ENCODE measurements around the gene MRPS27. TPM values are rescaled to one million over a fixed set of nuclear protein-coding genes. Genes with fewer than 3 reads are reported as not detected.
A peak's percentile ranks its signal among the peaks of the same experiment; 100 is the strongest.

MRPS27 gene
- total and polyA plus RNA-seq, 9 of the 15 experiments (the other 6 are each of a cell fraction or from before 2014, with no cell fraction given) = 73.6 to 144 (median 106) TPM

- peak; percentile 87 for TF ChIP-seq NR2C1 (IDR thresholded peaks at IDR 0.05)
- peak; percentile 87 for TF ChIP-seq NR2C1 (tag; IDR thresholded peaks at IDR 0.05)
- TF ChIP-seq IFI16 (CRISPR knock-in tag; IDR thresholded peaks at IDR 0.05) = no peak
- TF ChIP-seq CREM (IDR thresholded peaks at IDR 0.05; ENCODE audit: low read depth) = peak; percentile 98
- no peak for TF ChIP-seq SFPQ (IDR thresholded peaks at IDR 0.05; ENCODE audit: low read depth, low read length)
- TF ChIP-seq POLR2AphosphoS5 (IDR thresholded peaks at IDR 0.05; ENCODE audit: control insufficient read depth, insufficient read depth, low read depth, low read length) = peak; percentile 93
- TF ChIP-seq TOE1 (IDR thresholded peaks at IDR 0.05; ENCODE audit: borderline replicate concordance) = peak; percentile 84; the same call in 1 of the 2 replicates
- no peak for TF ChIP-seq TOE1 (CRISPR knock-in tag; IDR thresholded peaks at IDR 0.05; ENCODE audit: borderline replicate concordance, low read depth)
- no peak for TF ChIP-seq ZNF589 (CRISPR knock-in tag; IDR thresholded peaks at IDR 0.05; ENCODE audit: low read depth)
- TF ChIP-seq ZNF408 (CRISPR knock-in tag; IDR thresholded peaks at IDR 0.05; ENCODE audit: low read depth) = no peak
- no peak for TF ChIP-seq HNRNPUL1 (IDR thresholded peaks at IDR 0.05; ENCODE audit: low read length)
- peak; percentile 62; the same call in 1 of the 2 replicates for TF ChIP-seq RNF2 (IDR thresholded peaks at IDR 0.05)
- TF ChIP-seq MED1 (CRISPR knock-in tag; IDR thresholded peaks at IDR 0.05; ENCODE audit: borderline replicate concordance) = no peak
- TF ChIP-seq ZNF197 (CRISPR knock-in tag; IDR thresholded peaks at IDR 0.05; ENCODE audit: low read depth) = no peak
- TF ChIP-seq ZNF75A (CRISPR knock-in tag; IDR thresholded peaks at IDR 0.05) = no peak
- TF ChIP-seq CCNT2 (IDR thresholded peaks at IDR 0.05; ENCODE audit: borderline replicate concordance, extremely low read depth, insufficient read length, low read depth, low read length) = peak; percentile 44
- peak in 1 of 2 experiments; percentile 35; a peak in 3 of 4 replicates for TF ChIP-seq MAZ (CRISPR knock-in tag; conservative IDR thresholded peaks at IDR 0.05 in 1 of 2, IDR thresholded peaks at IDR 0.05 in 1 of 2)
- no peak for TF ChIP-seq ZNF133 (CRISPR knock-in tag; IDR thresholded peaks at IDR 0.05)
- TF ChIP-seq, protein P1, sequence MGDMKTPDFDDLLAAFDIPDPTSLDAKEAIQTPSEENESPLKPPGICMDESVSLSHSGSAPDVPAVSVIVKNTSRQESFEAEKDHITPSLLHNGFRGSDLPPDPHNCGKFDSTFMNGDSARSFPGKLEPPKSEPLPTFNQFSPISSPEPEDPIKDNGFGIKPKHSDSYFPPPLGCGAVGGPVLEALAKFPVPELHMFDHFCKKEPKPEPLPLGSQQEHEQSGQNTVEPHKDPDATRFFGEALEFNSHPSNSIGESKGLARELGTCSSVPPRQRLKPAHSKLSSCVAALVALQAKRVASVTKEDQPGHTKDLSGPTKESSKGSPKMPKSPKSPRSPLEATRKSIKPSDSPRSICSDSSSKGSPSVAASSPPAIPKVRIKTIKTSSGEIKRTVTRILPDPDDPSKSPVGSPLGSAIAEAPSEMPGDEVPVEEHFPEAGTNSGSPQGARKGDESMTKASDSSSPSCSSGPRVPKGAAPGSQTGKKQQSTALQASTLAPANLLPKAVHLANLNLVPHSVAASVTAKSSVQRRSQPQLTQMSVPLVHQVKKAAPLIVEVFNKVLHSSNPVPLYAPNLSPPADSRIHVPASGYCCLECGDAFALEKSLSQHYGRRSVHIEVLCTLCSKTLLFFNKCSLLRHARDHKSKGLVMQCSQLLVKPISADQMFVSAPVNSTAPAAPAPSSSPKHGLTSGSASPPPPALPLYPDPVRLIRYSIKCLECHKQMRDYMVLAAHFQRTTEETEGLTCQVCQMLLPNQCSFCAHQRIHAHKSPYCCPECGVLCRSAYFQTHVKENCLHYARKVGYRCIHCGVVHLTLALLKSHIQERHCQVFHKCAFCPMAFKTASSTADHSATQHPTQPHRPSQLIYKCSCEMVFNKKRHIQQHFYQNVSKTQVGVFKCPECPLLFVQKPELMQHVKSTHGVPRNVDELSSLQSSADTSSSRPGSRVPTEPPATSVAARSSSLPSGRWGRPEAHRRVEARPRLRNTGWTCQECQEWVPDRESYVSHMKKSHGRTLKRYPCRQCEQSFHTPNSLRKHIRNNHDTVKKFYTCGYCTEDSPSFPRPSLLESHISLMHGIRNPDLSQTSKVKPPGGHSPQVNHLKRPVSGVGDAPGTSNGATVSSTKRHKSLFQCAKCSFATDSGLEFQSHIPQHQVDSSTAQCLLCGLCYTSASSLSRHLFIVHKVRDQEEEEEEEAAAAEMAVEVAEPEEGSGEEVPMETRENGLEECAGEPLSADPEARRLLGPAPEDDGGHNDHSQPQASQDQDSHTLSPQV (IDR thresholded peaks at IDR 0.05) = peak; percentile 66; the same call in 1 of the 2 replicates
- TF ChIP-seq BCL6 (CRISPR knock-in tag; IDR thresholded peaks at IDR 0.05) = no peak
- no peak for TF ChIP-seq BMI1 (IDR thresholded peaks at IDR 0.05; ENCODE audit: low read length)
- peak; percentile 48 to 61 for TF ChIP-seq NRF1 (conservative IDR thresholded peaks at IDR 0.05 in 1 of 2, IDR thresholded peaks at IDR 0.05 in 1 of 2)
Observed at GRCh38 chr5:72319976-72320752, at the start of gene MRPS27, which contains the start of gene PTCD2 (continued).
